Right lobe of liver (tissue), 4 donors: ENCODE data around the gene CHMP1A.

Experiments used
- CTCF ChIP-seq, 4 donors: fragments of 200-600 bp in 3 of 4; fragments of 450-650 bp in 1 of 4; IDR thresholded peaks; one replicate each; pipeline versions ENCODE4 v1.5.1 to v1.8.0; 2016 to 2022; ENCODE audit warnings: antibody characterized with exemption in 4 of 4, mild to moderate bottlenecking in 2 of 4
- POLR2A ChIP-seq: fragments of 450-650 bp; IDR thresholded peaks from one replicate; pipeline ENCODE4 v1.6.1; 2017; ENCODE audit warnings: antibody characterized with exemption, mild to moderate bottlenecking
- donor health status: DM: no; HTN: no; CAD: no.
- donor health status: DM: no; HTN: no; CAD: no.
- donor health status: DM: no; HTN: yes; CAD: no.

DNA sequence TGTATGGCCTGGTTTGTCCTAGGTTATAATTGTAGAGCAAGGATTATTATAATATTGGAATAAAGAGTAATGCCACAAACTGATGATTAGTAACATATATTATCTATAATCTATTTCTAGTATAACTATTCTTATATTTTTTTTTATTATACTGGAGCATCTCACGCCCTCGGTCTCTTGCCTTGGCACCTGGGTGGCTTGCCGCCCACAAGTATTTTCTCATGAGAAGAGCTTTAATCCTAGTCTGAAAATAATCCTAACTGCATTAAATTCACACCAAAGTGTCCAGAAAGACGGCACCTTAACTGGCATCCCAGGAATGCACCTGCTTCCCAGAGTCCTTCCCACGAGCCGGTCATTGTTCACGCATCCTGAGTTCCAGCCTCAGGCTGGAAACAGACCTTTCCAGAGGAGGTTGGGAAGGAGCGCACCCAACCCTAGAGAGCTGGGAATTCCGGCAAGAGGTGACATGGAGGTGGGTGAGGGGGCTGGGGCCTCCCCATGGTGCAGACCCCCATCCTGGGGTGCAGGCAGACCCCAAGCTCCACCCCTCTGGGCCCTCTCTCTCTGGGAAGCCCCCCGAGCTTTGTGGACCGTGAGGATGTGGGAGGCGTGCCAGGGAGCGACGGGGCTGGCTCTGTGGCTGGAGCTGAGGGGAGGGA, 15.9 kb downstream of the CHMP1A start:
- TF ChIP-seq CTCF (IDR thresholded peaks at IDR 0.05) = peak in 1 of 4 donors; percentile 4
- no peak for TF ChIP-seq POLR2A
